Lower leg skin (tissue), 3 donors: ENCODE data around the gene SLC39A11.
"Not testable (repeated sequence)": the region's sequence is repeated elsewhere in the genome, so short reads cannot be mapped to it uniquely, and the experiment has no call there.

Experiments used
- CTCF ChIP-seq, 3 donors: fragments of 450-650 bp; IDR thresholded peaks; one replicate each; pipeline ENCODE4 v1.5.1; 2016; ENCODE audit warnings: antibody characterized with exemption in 3 of 3, mild to moderate bottlenecking in 3 of 3, moderate library complexity in 2 of 3
- POLR2A ChIP-seq, 2 donors: fragments of 450-650 bp; IDR thresholded peaks; one replicate each; pipeline ENCODE4 v1.6.1; 2016 to 2017; ENCODE audit warnings: antibody characterized with exemption in 2 of 2, mild to moderate bottlenecking in 1 of 2, moderate library complexity in 1 of 2

DNA sequence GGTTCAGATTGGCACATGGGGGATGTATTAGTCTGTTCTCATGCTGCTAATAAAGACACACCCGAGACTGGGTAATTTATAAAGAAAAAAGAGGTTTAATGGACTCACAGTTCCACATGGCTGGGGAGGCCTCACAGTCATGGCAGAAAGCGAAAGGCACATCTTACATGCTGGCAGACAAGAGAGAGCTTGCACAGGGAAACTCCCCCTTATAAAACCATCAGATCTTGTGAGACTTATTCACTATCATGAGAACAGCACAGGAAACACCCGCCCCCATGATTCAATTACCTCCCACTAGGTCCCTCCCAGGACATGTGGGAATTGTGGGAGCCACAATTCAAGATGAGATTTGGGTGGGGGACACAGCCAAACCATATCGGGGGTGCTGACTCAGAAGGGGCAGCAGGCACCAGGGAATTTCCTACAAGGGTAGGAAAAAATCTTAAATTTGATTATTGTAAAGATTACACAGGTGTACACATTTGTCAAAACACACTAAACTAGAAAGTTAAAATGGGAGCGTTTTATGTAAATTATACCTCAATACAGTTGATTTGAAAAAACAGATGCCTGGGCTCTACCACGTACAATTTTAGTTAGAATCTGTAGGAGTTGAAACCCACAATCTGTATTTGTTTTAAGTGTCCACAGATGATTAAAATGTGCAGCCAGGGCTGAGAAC is 99.6 kb downstream of the SLC39A11 start:
- not testable (repeated sequence) for TF ChIP-seq POLR2A, CTCF (IDR thresholded peaks at IDR 0.05)
